ENCODE data around the gene LTBP3. TPM values are rescaled to one million over a fixed set of nuclear protein-coding genes. Genes with fewer than 3 reads are reported as not detected.

Gene LTBP3
- total and polyA plus RNA-seq, 9 of the 15 experiments (the other 6 are each of a cell fraction or from before 2014, with no cell fraction given) = 0.06 to 20.5 (median 4.8) TPM

DNA sequence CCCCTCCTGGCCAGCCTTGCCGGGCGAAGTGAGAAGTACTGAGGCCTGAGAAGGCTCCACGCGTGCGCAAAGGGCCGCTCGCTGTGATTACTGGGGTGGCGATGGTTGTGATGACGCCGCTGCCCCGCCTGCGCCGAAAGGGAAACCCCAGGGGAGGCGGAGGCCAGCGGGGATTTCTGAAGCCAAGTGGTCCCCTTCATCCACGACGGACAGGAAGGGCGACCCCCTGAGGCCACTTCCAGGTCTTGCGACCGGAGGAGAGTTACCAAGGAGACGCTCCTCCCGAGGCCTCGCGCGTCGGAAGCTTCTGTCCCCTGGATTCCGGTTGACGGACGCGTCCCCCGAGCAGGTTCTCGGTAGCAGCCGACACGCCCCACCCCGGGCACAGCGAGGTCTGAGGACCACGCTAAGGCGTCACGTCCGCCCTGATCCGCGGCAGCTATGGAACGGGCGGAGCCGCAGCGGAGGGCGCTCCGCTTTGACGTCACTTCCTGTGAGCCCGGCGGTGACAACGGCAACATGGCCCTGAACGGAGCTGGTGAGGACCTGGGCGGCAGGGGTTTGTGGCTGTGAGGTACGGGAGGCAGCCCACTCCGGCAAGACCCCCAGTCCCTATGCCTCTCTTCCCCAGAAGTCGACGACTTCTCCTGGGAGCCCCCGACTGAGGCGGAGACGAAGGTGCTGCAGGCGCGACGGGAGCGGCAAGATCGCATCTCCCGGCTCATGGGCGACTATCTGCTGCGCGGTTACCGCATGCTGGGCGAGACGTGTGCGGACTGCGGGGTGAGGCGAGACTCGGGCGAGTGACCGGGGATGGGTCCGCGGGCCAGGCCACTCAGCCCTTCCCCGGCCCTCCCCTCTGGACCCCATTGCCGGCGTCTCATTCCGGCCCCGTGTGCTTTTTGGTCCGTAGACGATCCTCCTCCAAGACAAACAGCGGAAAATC lies 12.1 kb upstream of the LTBP3 start, which contains the start of gene ZNRD2:
Gene ZNRD2 (plus strand): TSS at position 505 of the 946 bp plus-strand sequence. CDS start 15 bp downstream, at position 520.
- Histone ChIP-seq H3K9me3 (replicated peaks; ENCODE audit: control insufficient read depth, insufficient read depth, low read depth, low read length) (no peaks in the 10 kb centered on the region), H3K9ac (ENCODE audit: insufficient read depth in 1 of 2, low read depth in 2 of 2, low read length in 2 of 2) (peak within 1 kb of the TSS; percentile 82 to 98), H3K36me3 (ENCODE audit: control insufficient read depth, insufficient read depth, low read length) (peaks cover 19% of the 10 kb centered on the region; the same call in 2 of the 3 replicates), H3K27me3 (ENCODE audit: control insufficient read depth in 2 of 2, insufficient read depth in 2 of 2, low read length in 2 of 2) (no peaks in the 10 kb centered on the region), H3K27ac (ENCODE audit: extremely low read depth, low read depth, low read length) (peak within 1 kb of the TSS; percentile 68), H2AFZ (ENCODE audit: low read depth, low read length) (peak within 1 kb of the TSS; percentile 97), H3K4me3 (peak within 1 kb of the TSS; percentile 65), H3K4me2 (ENCODE audit: insufficient read depth, low read length) (peak within 1 kb of the TSS; percentile 99), H3K79me2 (ENCODE audit: control insufficient read depth, insufficient read depth, low read length) (peaks cover 56% of the 10 kb centered on the region), H3K9me1 (ENCODE audit: control insufficient read depth, insufficient read depth, low read length) (peaks cover 5% of the 10 kb centered on the region), H3K4me1 (replicated peaks in 1 of 2; ENCODE audit: control insufficient read depth in 2 of 2, insufficient read depth in 2 of 2, low read length in 2 of 2) (peaks cover 39 to 63% of the 10 kb centered on the region in 2 experiments), H4K20me1 (replicated peaks; ENCODE audit: control insufficient read depth, insufficient read depth, low read length) (peaks cover 6% of the 10 kb centered on the region)
- ChIA-PET POLR2A (interaction anchor here (0.6 to 4.7 kb wide), 14 partner anchors 10 to 288 kb away, joined by 3 to 35 read pairs (median 4); partner anchors contain the start of genes MALAT1 and NEAT1), CTCF (ENCODE audit: low intra/inter-chr PET ratio) (interaction anchor here (6.5 kb wide), 1 partner anchor 29 kb away, joined by 63 read pairs; no protein-coding TSS in a partner anchor)
- intact Hi-C loops (cut with micrococcal nuclease) (loop anchor here (1.0 to 5.0 kb wide), 3 partner anchors 30 to 98 kb away; partner anchors contain the start of gene SCYL1), in situ Hi-C loops (cut with MboI) (no loop called here)
- ATAC-seq (peak; percentile 82), FAIRE-seq (peak; percentile 97), DNase-seq (ENCODE audit: extremely low read depth in 1 of 4, low spot score in 3 of 4) (peak; percentile 88 to 99 (median 92))
- BruUV-seq (replicated peaks) = no TSS peak
- WGBS (ENCODE audit: insufficient coverage, low coverage, missing lambda C conversion rate) = 1% methylated on average over 89 of the region's 89 CpGs
- TF ChIP-seq RAD51 (IDR thresholded peaks at IDR 0.05; ENCODE audit: borderline replicate concordance, low read depth) (no peak), XRCC5 (IDR thresholded peaks at IDR 0.05; ENCODE audit: low read depth, low read length) (peak; percentile 93), SRSF7 (optimal IDR thresholded peaks at IDR 0.05; ENCODE audit: low read depth, low read length) (no peak), GABPA (tag; conservative IDR thresholded peaks at IDR 0.05; ENCODE audit: low read depth) (peak; percentile 99), SUPT5H (IDR thresholded peaks at IDR 0.05) (peak; percentile 81), KLF1 (tag; IDR thresholded peaks at IDR 0.05) (peak; percentile 89), TBL1XR1 (IDR thresholded peaks at IDR 0.05; ENCODE audit: low read length in 2 of 2) (peak in 1 of 2 experiments; percentile 72; a peak in 2 of 4 replicates), MTA1 (IDR thresholded peaks at IDR 0.05; ENCODE audit: borderline replicate concordance) (peak; percentile 99), ATF7 (IDR thresholded peaks at IDR 0.05) (peak; percentile 95), SMARCA5 (IDR thresholded peaks at IDR 0.05) (no peak), SP1 (CRISPR knock-in tag; IDR thresholded peaks at IDR 0.05) (peak; percentile 100), YY1 (IDR thresholded peaks at IDR 0.05; ENCODE audit: borderline replicate concordance in 1 of 3, control insufficient read depth in 1 of 3, extremely low read depth in 1 of 3, insufficient read depth in 3 of 3, insufficient read length in 1 of 3, insufficient replicate concordance in 2 of 3, low read depth in 1 of 3, low read length in 2 of 3) (peak; percentile 35 to 90 (median 86)), CAMTA2 (CRISPR knock-in tag; conservative IDR thresholded peaks at IDR 0.05) (no peak), FOXK1 (CRISPR knock-in tag; IDR thresholded peaks at IDR 0.05; ENCODE audit: borderline replicate concordance) (peak; percentile 88), FOXA3 (CRISPR knock-in tag; conservative IDR thresholded peaks at IDR 0.05 in 1 of 2, IDR thresholded peaks at IDR 0.05 in 1 of 2) (no peak)
- TF ChIP-seq, protein P1, sequence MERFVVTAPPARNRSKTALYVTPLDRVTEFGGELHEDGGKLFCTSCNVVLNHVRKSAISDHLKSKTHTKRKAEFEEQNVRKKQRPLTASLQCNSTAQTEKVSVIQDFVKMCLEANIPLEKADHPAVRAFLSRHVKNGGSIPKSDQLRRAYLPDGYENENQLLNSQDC (CRISPR knock-in tag; IDR thresholded peaks at IDR 0.05) = no peak
- TF ChIP-seq, protein P2, sequence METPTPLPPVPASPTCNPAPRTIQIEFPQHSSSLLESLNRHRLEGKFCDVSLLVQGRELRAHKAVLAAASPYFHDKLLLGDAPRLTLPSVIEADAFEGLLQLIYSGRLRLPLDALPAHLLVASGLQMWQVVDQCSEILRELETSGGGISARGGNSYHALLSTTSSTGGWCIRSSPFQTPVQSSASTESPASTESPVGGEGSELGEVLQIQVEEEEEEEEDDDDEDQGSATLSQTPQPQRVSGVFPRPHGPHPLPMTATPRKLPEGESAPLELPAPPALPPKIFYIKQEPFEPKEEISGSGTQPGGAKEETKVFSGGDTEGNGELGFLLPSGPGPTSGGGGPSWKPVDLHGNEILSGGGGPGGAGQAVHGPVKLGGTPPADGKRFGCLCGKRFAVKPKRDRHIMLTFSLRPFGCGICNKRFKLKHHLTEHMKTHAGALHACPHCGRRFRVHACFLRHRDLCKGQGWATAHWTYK (CRISPR knock-in tag; IDR thresholded peaks at IDR 0.05) = peak; percentile 84; the same call in 1 of the 2 replicates
- TF ChIP-seq, protein P3, sequence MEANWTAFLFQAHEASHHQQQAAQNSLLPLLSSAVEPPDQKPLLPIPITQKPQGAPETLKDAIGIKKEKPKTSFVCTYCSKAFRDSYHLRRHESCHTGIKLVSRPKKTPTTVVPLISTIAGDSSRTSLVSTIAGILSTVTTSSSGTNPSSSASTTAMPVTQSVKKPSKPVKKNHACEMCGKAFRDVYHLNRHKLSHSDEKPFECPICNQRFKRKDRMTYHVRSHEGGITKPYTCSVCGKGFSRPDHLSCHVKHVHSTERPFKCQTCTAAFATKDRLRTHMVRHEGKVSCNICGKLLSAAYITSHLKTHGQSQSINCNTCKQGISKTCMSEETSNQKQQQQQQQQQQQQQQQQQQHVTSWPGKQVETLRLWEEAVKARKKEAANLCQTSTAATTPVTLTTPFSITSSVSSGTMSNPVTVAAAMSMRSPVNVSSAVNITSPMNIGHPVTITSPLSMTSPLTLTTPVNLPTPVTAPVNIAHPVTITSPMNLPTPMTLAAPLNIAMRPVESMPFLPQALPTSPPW (CRISPR knock-in tag; IDR thresholded peaks at IDR 0.05) = peak; percentile 92
